IPS-20b (cell line): ENCODE measurements around the gene RMDN2.

Experiments used
- H3K27ac ChIP-seq: one replicate; pipeline ENCODE4 v1.5.1; 2013; ENCODE audit warnings: low read length
- H3K27me3 ChIP-seq: 2 replicates; pipeline ENCODE4 v1.6.1; 2013; ENCODE audit warnings: mild to moderate bottlenecking, low read length, inconsistent platforms; ENCODE audit not compliant: insufficient read depth
- H3K36me3 ChIP-seq: 2 replicates; pipeline ENCODE4 v1.6.1; 2013; ENCODE audit warnings: low read depth, mild to moderate bottlenecking, inconsistent platforms, low read length, moderate library complexity; ENCODE audit not compliant: insufficient read depth
- H3K4me1 ChIP-seq: 2 replicates; pipeline ENCODE4 v1.6.1; 2013; ENCODE audit warnings: mild to moderate bottlenecking, control low read depth, inconsistent platforms, low read length, moderate library complexity; ENCODE audit not compliant: insufficient read depth
- H3K4me3 ChIP-seq: 2 replicates; pipeline ENCODE4 v1.5.1; 2013; ENCODE audit warnings: mild to moderate bottlenecking, low read length, inconsistent platforms
- H3K9ac ChIP-seq: 2 replicates; pipeline ENCODE4 v1.6.1; 2013; ENCODE audit warnings: low read depth, mild to moderate bottlenecking, inconsistent platforms, low read length, moderate library complexity
- H3K9me3 ChIP-seq: 2 replicates; pipeline ENCODE4 v1.6.1; 2013; ENCODE audit warnings: mild to moderate bottlenecking, low read depth, low read length, inconsistent platforms; ENCODE audit not compliant: insufficient read depth

Gene RMDN2

DNA sequence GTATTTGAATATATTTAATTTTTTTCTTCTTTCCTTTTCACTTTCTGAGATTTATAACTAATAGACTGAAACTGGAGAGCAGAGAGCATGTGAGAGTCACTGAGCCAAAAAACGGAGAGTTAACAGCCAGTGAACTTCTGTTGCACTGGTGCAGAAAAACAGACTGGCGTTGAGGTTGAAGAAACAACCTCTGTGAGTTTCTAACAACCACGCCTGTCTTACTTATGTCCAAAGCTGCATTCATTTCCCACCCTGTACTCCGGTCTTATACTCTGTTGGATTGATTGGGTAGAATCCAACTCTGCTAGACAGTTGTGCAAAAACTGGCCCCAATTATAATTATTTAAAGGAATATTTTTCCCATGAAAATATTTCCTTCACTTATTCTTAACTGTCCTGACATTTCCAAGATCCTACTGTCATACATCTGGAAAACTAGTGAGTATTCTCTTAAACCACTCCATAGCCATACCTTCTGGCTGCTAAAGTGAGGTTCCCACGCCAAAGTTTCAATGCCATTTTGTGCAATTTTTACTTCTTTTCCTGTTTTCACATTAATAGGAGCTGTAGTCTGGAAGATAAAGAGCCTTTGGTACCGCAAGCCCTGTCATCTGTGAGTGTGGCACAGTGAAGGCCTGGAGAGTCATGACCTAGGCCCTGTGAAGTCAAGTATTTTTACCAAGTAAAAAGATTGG, 141.5 kb downstream of the RMDN2 start:
- Histone ChIP-seq H3K27ac (no peak overlapping the region), H3K9ac (no peak overlapping the region), H3K4me3 (no peak overlapping the region), H3K9me3 (no peaks in the 10 kb centered on the region), H3K4me1 (no peaks in the 10 kb centered on the region), H3K27me3 (peaks cover 17% of the 10 kb centered on the region; the same call in 1 of the 2 replicates), H3K36me3 (no peaks in the 10 kb centered on the region)
